ENCODE results near the gene NLRP3. TPM values are rescaled to one million over a fixed set of nuclear protein-coding genes. Genes with fewer than 3 reads are reported as not detected.

NLRP3 gene
- total and polyA plus RNA-seq, 9 of the 15 experiments (the other 6 are each of a cell fraction or from before 2014, with no cell fraction given), result not detected

DNA sequence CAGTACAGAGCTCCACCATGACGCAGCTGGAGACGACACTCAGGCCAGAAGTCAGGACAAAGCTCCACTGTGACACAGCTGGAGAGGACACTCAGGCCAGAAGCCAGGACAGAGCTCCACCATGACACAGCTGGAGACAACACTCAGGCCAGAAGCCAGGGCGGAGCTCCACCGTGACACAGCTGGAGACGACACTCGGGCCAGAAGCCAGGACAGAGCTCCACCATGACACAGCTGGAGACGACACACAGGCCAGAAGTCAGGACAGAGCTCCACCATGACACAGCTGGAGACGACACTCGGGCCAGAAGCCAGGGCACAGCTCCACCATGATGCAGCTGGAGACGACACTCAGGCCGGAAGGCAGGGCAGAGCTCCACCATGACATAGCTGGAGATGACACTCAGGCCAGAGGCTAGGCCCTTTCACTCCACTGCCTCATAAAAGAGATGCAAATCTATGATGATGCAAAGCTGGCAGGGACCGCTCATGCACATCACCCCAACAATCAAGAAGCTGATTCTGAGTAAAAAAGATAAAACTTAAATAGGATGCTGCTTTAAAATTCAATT, 55.6 kb downstream of the NLRP3 start (continued):
- TF ChIP-seq ETV6 (IDR thresholded peaks at IDR 0.05; ENCODE audit: borderline replicate concordance in 1 of 2, low read depth in 2 of 2, low read length in 1 of 2) (no peak), ETV6 (CRISPR knock-in tag; IDR thresholded peaks at IDR 0.05; ENCODE audit: borderline replicate concordance) (no peak), MAFK (IDR thresholded peaks at IDR 0.05; ENCODE audit: low read length) (0 out of 2 replicates have a peak, but pooled peaks have one; percentile 28), BRD9 (IDR thresholded peaks at IDR 0.05; ENCODE audit: low read depth, partially characterized antibody) (no peak), MXI1 (IDR thresholded peaks at IDR 0.05; ENCODE audit: low read depth, low read length) (no peak), RBM14 (IDR thresholded peaks at IDR 0.05; ENCODE audit: borderline replicate concordance, insufficient read depth, low read depth, low read length) (no peak), COPS2 (conservative IDR thresholded peaks at IDR 0.05) (no peak), CBX3 (IDR thresholded peaks at IDR 0.05; ENCODE audit: borderline replicate concordance in 1 of 2, low read length in 2 of 2) (0 out of 3 replicates have a peak, but pooled peaks of 1 of the 2 experiments have one; percentile 58), ZNF696 (CRISPR knock-in tag; conservative IDR thresholded peaks at IDR 0.05) (no peak), FOXP1 (CRISPR knock-in tag; IDR thresholded peaks at IDR 0.05) (no peak), SMAD4 (CRISPR knock-in tag; conservative IDR thresholded peaks at IDR 0.05) (no peak), ZBTB1 (CRISPR knock-in tag; IDR thresholded peaks at IDR 0.05; ENCODE audit: borderline replicate concordance, low read depth) (no peak), ZBED1 (IDR thresholded peaks at IDR 0.05) (peak; percentile 95), SAFB2 (IDR thresholded peaks at IDR 0.05; ENCODE audit: borderline replicate concordance, low read depth, low read length, severe bottlenecking) (no peak), MYBL2 (IDR thresholded peaks at IDR 0.05; ENCODE audit: low read depth) (no peak), MYBL2 (CRISPR knock-in tag; IDR thresholded peaks at IDR 0.05; ENCODE audit: borderline replicate concordance) (no peak), TFAP4 (CRISPR knock-in tag; IDR thresholded peaks at IDR 0.05; ENCODE audit: borderline replicate concordance) (peak; percentile 83), TGIF2 (CRISPR knock-in tag; IDR thresholded peaks at IDR 0.05) (no peak), KLF10 (CRISPR knock-in tag; IDR thresholded peaks at IDR 0.05) (no peak), CEBPB (tag; IDR thresholded peaks at IDR 0.05) (peak; percentile 42; the same call in 1 of the 2 replicates), ETV5 (CRISPR knock-in tag; IDR thresholded peaks at IDR 0.05; ENCODE audit: low read depth) (no peak), TCFL5 (CRISPR knock-in tag; conservative IDR thresholded peaks at IDR 0.05) (no peak), HSF4 (CRISPR knock-in tag; IDR thresholded peaks at IDR 0.05; ENCODE audit: borderline replicate concordance) (no peak), KAT7 (CRISPR knock-in tag; IDR thresholded peaks at IDR 0.05; ENCODE audit: borderline replicate concordance) (no peak), SRSF3 (IDR thresholded peaks at IDR 0.05; ENCODE audit: insufficient read depth, low read length) (no peak), ARID2 (IDR thresholded peaks at IDR 0.05) (no peak), ARNT (IDR thresholded peaks at IDR 0.05) (no peak)
- TF ChIP-seq, protein P1, sequence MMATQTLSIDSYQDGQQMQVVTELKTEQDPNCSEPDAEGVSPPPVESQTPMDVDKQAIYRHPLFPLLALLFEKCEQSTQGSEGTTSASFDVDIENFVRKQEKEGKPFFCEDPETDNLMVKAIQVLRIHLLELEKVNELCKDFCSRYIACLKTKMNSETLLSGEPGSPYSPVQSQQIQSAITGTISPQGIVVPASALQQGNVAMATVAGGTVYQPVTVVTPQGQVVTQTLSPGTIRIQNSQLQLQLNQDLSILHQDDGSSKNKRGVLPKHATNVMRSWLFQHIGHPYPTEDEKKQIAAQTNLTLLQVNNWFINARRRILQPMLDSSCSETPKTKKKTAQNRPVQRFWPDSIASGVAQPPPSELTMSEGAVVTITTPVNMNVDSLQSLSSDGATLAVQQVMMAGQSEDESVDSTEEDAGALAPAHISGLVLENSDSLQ (IDR thresholded peaks at IDR 0.05), result peak; percentile 41; the same call in 1 of the 2 replicates
- TF ChIP-seq, protein P2, sequence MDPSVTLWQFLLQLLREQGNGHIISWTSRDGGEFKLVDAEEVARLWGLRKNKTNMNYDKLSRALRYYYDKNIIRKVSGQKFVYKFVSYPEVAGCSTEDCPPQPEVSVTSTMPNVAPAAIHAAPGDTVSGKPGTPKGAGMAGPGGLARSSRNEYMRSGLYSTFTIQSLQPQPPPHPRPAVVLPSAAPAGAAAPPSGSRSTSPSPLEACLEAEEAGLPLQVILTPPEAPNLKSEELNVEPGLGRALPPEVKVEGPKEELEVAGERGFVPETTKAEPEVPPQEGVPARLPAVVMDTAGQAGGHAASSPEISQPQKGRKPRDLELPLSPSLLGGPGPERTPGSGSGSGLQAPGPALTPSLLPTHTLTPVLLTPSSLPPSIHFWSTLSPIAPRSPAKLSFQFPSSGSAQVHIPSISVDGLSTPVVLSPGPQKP (CRISPR knock-in tag; IDR thresholded peaks at IDR 0.05), result no peak

Measured in K562 (cell line).